GM21737 (cell line): ENCODE results near the gene FMO5.

Source experiments
- ATAC-seq: cut with Tn5 transposase; IDR thresholded peaks from one replicate; pipeline ENCODE4 v1.9.1; 2021; ENCODE audit warnings: mild to moderate bottlenecking, moderate library complexity; ENCODE audit not compliant: unreplicated experiment

The FMO5 gene

GRCh38 chr1:147152772-147153171 lies 72.4 kb downstream of the FMO5 start:
- no peak for ATAC-seq

GRCh38 chr1:147151244-147151643 lies 73.9 kb downstream of the FMO5 start:
- no peak for ATAC-seq

GRCh38 chr1:147142886-147143285 lies 82.3 kb downstream of the FMO5 start:
- ATAC-seq, result no peak
